ENCODE results near the gene ITPA. TPM values are rescaled to one million over a fixed set of nuclear protein-coding genes. Genes with fewer than 3 reads are reported as not detected.

The ITPA gene
- total RNA-seq, 1 experiment from 2014 or later, result 69.2 TPM

GRCh38 chr20:3246682-3247081 lies 37.4 kb downstream of the ITPA start:
- no peak for DNase-seq
- no TSS peak for BruUV-seq (replicated peaks)
- Histone ChIP-seq H3K9me2 (ENCODE audit: insufficient read depth) (no peaks in the 10 kb centered on the region), H3K4me3 (no peak overlapping the region), H3K36me3 (ENCODE audit: low read depth) (no peaks in the 10 kb centered on the region), H3K27me3 (ENCODE audit: insufficient read depth, low read depth) (no peaks in the 10 kb centered on the region), H2AFZ (no peak overlapping the region), H3K4me1 (replicated peaks; ENCODE audit: insufficient read depth) (peaks cover 8% of the 10 kb centered on the region; the same call in 1 of the 2 replicates), H3K79me2 (ENCODE audit: low read depth) (no peaks in the 10 kb centered on the region), H3K4me2 (no peak overlapping the region), H3K27ac (no peak overlapping the region), H3F3A (ENCODE audit: insufficient read depth, low read depth) (no peaks in the 10 kb centered on the region), H3K9me3 (ENCODE audit: insufficient read depth, low read depth) (no peaks in the 10 kb centered on the region), H4K20me1 (ENCODE audit: insufficient read depth) (no peaks in the 10 kb centered on the region)
- TF ChIP-seq EZH2 (IDR thresholded peaks at IDR 0.05; ENCODE audit: low read depth), result no peak
- no peak for TF ChIP-seq CTCF (conservative IDR thresholded peaks at IDR 0.05)
- ChIA-PET CTCF (interaction anchor here (0.6 kb wide), 1 partner anchor 432 kb away, joined by 17 read pairs; no protein-coding TSS in a partner anchor), POLR2A (ENCODE audit: unreplicated experiment) (no interaction called here)
- intact Hi-C loops (cut with micrococcal nuclease; ENCODE audit: unreplicated experiment), result no loop called here

- Histone ChIP-seq H3K36me3 (ENCODE audit: low read depth) (no peaks in the 10 kb centered on the region), H3K4me1 (replicated peaks; ENCODE audit: insufficient read depth) (no peaks in the 10 kb centered on the region), H3F3A (ENCODE audit: insufficient read depth, low read depth) (no peaks in the 10 kb centered on the region), H3K27ac (no peak overlapping the region), H3K9me3 (ENCODE audit: insufficient read depth, low read depth) (no peaks in the 10 kb centered on the region), H3K79me2 (ENCODE audit: low read depth) (no peaks in the 10 kb centered on the region), H4K20me1 (ENCODE audit: insufficient read depth) (no peaks in the 10 kb centered on the region), H2AFZ (no peak overlapping the region), H3K27me3 (ENCODE audit: insufficient read depth, low read depth) (no peaks in the 10 kb centered on the region), H3K4me3 (no peak overlapping the region), H3K9me2 (ENCODE audit: insufficient read depth) (no peaks in the 10 kb centered on the region), H3K4me2 (no peak overlapping the region)
- TF ChIP-seq EZH2 (IDR thresholded peaks at IDR 0.05; ENCODE audit: low read depth) (no peak), CTCF (conservative IDR thresholded peaks at IDR 0.05) (no peak)
- ChIA-PET CTCF (no interaction called here), POLR2A (ENCODE audit: unreplicated experiment) (no interaction called here)
- no TSS peak for BruUV-seq (replicated peaks)
- DNase-seq, result no peak
- intact Hi-C loops (cut with micrococcal nuclease; ENCODE audit: unreplicated experiment), result no loop called here
Measured at GRCh38 chr20:3247638-3248037, 38.3 kb downstream of the ITPA start.

GRCh38 chr20:3248167-3248992 lies 39.1 kb downstream of the ITPA start:
- Histone ChIP-seq H2AFZ (no peak overlapping the region), H3K27me3 (ENCODE audit: insufficient read depth, low read depth) (no peaks in the 10 kb centered on the region), H3K4me2 (no peak overlapping the region), H3K9me2 (ENCODE audit: insufficient read depth) (no peaks in the 10 kb centered on the region), H3K36me3 (ENCODE audit: low read depth) (no peaks in the 10 kb centered on the region), H3K4me3 (no peak overlapping the region), H3K9me3 (ENCODE audit: insufficient read depth, low read depth) (no peaks in the 10 kb centered on the region), H3F3A (ENCODE audit: insufficient read depth, low read depth) (no peaks in the 10 kb centered on the region), H3K79me2 (ENCODE audit: low read depth) (no peaks in the 10 kb centered on the region), H3K4me1 (replicated peaks; ENCODE audit: insufficient read depth) (no peaks in the 10 kb centered on the region), H4K20me1 (ENCODE audit: insufficient read depth) (no peaks in the 10 kb centered on the region), H3K27ac (no peak overlapping the region)
- no TSS peak for BruUV-seq (replicated peaks)
- CTCF ChIA-PET, result interaction anchor here (1.9 kb wide), 1 partner anchor 30 kb away, joined by 8 read pairs; no protein-coding TSS in a partner anchor
- intact Hi-C loops (cut with micrococcal nuclease; ENCODE audit: unreplicated experiment), result no loop called here
- TF ChIP-seq EZH2 (IDR thresholded peaks at IDR 0.05; ENCODE audit: low read depth), result no peak
- TF ChIP-seq CTCF (conservative IDR thresholded peaks at IDR 0.05), result no peak
- POLR2A ChIA-PET (ENCODE audit: unreplicated experiment), result interaction anchor here (0.7 kb wide), 1 partner anchor 21 kb away, joined by 3 read pairs; no protein-coding TSS in a partner anchor
- DNase-seq, result peak in 1 of 2 experiments; percentile 31

All from PC-9 (cell line).